Panc1 (cell line): Measurements from ENCODE around the gene SNIP1. TPM values are rescaled to one million over a fixed set of nuclear protein-coding genes. Genes with fewer than 3 reads are reported as not detected.

Experiments
- ATAC-seq: fragments of 200-7000 bp; cut with Tn5 transposase; 2 replicates; pipeline ENCODE4 v1.9.1; 2020; ENCODE audit warnings: mild to moderate bottlenecking, moderate library complexity
- BruUV-seq: library from RNA; stranded (reverse); fragments of 400-500 nt; replicated peaks from 2 replicates; lab custom pipeline; 2021; lab: Mats Ljungman, UMichigan
- CTCF ChIA-PET: fragments of 300-600 bp; sonication (Branson Sonifier 250); formaldehyde crosslinking; loops from one replicate; lab custom pipeline; 2022; ENCODE audit warnings: antibody characterized with exemption; lab: Charles Lee
- POLR2A ChIA-PET: fragments of 300-600 bp; sonication (Branson Sonifier 250); formaldehyde crosslinking; loops from one replicate; lab custom pipeline; 2022; ENCODE audit warnings: antibody characterized with exemption; lab: Charles Lee
- DNase-seq: peaks from one replicate; pipeline ENCODE4 v3.0.0-alpha.2; 2010; ENCODE audit warnings: low read depth, low spot score
- H3K27ac ChIP-seq: 2 replicates; pipeline ENCODE4 v1.5.1; 2011; ENCODE audit warnings: mild to moderate bottlenecking, low read length, inconsistent platforms
- H3K27me3 ChIP-seq: fragments of 200-500 bp; sonication (Bioruptor generic); 2 replicates; pipeline ENCODE4 v1.6.0; 2014; ENCODE audit warnings: low read length, inconsistent platforms; ENCODE audit not compliant: control insufficient read depth, insufficient read depth
- H3K36me3 ChIP-seq: fragments of 200-500 bp; sonication (Bioruptor generic); 2 replicates; pipeline ENCODE4 v1.5.1; 2014; ENCODE audit warnings: inconsistent platforms, mild to moderate bottlenecking, low read length, moderate library complexity; ENCODE audit not compliant: control insufficient read depth, insufficient read depth
- H3K4me1 ChIP-seq: 2 replicates; pipeline ENCODE4 v1.5.1; 2011; ENCODE audit warnings: inconsistent platforms, mild to moderate bottlenecking, low read length, moderate library complexity; ENCODE audit not compliant: control insufficient read depth, insufficient read depth
- H3K4me3 ChIP-seq, 2 experiments: 2 replicates each; pipeline ENCODE4 v1.5.1; 2011 to 2012; ENCODE audit warnings: low read depth in 2 of 2, low read length in 2 of 2, mild to moderate bottlenecking in 2 of 2, inconsistent platforms in 1 of 2, moderate library complexity in 1 of 2
- H3K9me3 ChIP-seq: fragments of 200-500 bp; sonication (Bioruptor generic); 2 replicates; pipeline ENCODE4 v1.5.1; 2014; ENCODE audit warnings: low read depth, mild to moderate bottlenecking, inconsistent platforms, low read length, moderate library complexity; ENCODE audit not compliant: control insufficient read depth, insufficient read depth
- CTCF ChIP-seq: fragments of 450-650 bp; IDR thresholded peaks from 2 replicates; pipeline ENCODE4 v1.5.1; 2017; ENCODE audit warnings: mild to moderate bottlenecking
- POLR2AphosphoS5 ChIP-seq: IDR thresholded peaks from 2 replicates; pipeline ENCODE4 v1.6.1; 2012; ENCODE audit warnings: mild to moderate bottlenecking, low read depth, low read length, moderate library complexity
- REST ChIP-seq, 2 experiments: IDR thresholded peaks; 2 replicates each; pipeline ENCODE4 v1.6.1; 2011 to 2012; ENCODE audit warnings: low read depth in 2 of 2, control low read depth in 1 of 2, low read length in 1 of 2, mild to moderate bottlenecking in 1 of 2, moderate library complexity in 1 of 2; ENCODE audit not compliant: insufficient read depth in 1 of 2
- SIN3A ChIP-seq: IDR thresholded peaks from 2 replicates; pipeline ENCODE4 v1.6.1; 2012; ENCODE audit warnings: low read depth, mild to moderate bottlenecking, low read length, moderate library complexity, borderline replicate concordance; ENCODE audit not compliant: insufficient read depth
- TCF7L2 ChIP-seq: IDR thresholded peaks from 2 replicates; pipeline ENCODE4 v1.6.1; 2011; ENCODE audit warnings: mild to moderate bottlenecking, low read depth, low read length, inconsistent platforms
- in situ Hi-C: cut with HindIII; loops from 2 replicates; pipeline ENCODE4 v1.10.0; 2016; ENCODE audit warnings: low sequenced_read_pairs, low pct_unique_long_range_greater_than_20kb
- intact Hi-C: fragments of 100-400 bp; cut with micrococcal nuclease; formaldehyde crosslinking; loops from one replicate; pipeline ENCODE4 v1.10.0; 2022; ENCODE audit not compliant: unreplicated experiment
- total RNA-seq: library from RNA; stranded (reverse); gene quantifications from one replicate; pipeline ENCODE4 v1.2.1, GENCODE V29; 2021; ENCODE audit not compliant: unreplicated experiment

SNIP1 gene
- total RNA-seq, 1 experiment from 2014 or later: 21.4 TPM

GRCh38 chr1:37574834-37575480 is 20.9 kb upstream of the SNIP1 start:
- no peaks in the 10 kb centered on the region for H3K27me3 ChIP-seq
- TF ChIP-seq TCF7L2 (no peak), REST (IDR thresholded peaks at IDR 0.05; ENCODE audit: insufficient read depth in 1 of 2, low read depth in 2 of 2, low read length in 1 of 2) (no peak), SIN3A (no peak), POLR2AphosphoS5 (no peak), CTCF (no peak)
- POLR2A ChIA-PET: interaction anchor here (0.5 kb wide), 1 partner anchor 1190 kb away, joined by 4 read pairs; no protein-coding TSS in a partner anchor
- no peak overlapping the region for H3K27ac ChIP-seq
- DNase-seq: no peak
- intact Hi-C loops: no loop called here
- no peaks in the 10 kb centered on the region for H3K9me3 ChIP-seq
- CTCF ChIA-PET: no interaction called here
- no TSS peak for BruUV-seq
- in situ Hi-C loops: no loop called here
- peaks cover 44% of the 10 kb centered on the region for H3K36me3 ChIP-seq
- no peak overlapping the region for H3K4me3 ChIP-seq
- ATAC-seq: peak; percentile 32; the same call in 1 of the 2 replicates
- no peaks in the 10 kb centered on the region for H3K4me1 ChIP-seq

- TF ChIP-seq REST (IDR thresholded peaks at IDR 0.05; ENCODE audit: insufficient read depth in 1 of 2, low read depth in 2 of 2, low read length in 1 of 2) (no peak), SIN3A (no peak), POLR2AphosphoS5 (no peak), TCF7L2 (no peak), CTCF (no peak)
- Histone ChIP-seq H3K27me3 (no peaks in the 10 kb centered on the region), H3K9me3 (no peaks in the 10 kb centered on the region), H3K4me1 (no peaks in the 10 kb centered on the region), H3K36me3 (peaks cover 58% of the 10 kb centered on the region), H3K4me3 (no peak overlapping the region), H3K27ac (no peak overlapping the region)
- in situ Hi-C loops: no loop called here
- ATAC-seq (no peak), DNase-seq (no peak)
- ChIA-PET POLR2A (no interaction called here), CTCF (no interaction called here)
- intact Hi-C loops: no loop called here
- no TSS peak for BruUV-seq
These were observed 16.6 kb upstream of the SNIP1 start for GRCh38 chr1:37570528-37571334.
